HG02885 (cell line): ENCODE data around the gene PRKG1.

Experiments
- ATAC-seq: cut with Tn5 transposase; IDR thresholded peaks from one replicate; pipeline ENCODE4 v1.9.1; 2021; ENCODE audit warnings: mild to moderate bottlenecking; ENCODE audit not compliant: unreplicated experiment, poor library complexity

The PRKG1 gene

GRCh38 chr10:51763746-51764145, 689.5 kb downstream of the PRKG1 start:
- no peak for ATAC-seq

- no peak for ATAC-seq
Observed at GRCh38 chr10:51765284-51765971, 691.1 kb downstream of the PRKG1 start.

- ATAC-seq, result no peak
Observed at GRCh38 chr10:51766423-51767102, 692.3 kb downstream of the PRKG1 start.

- no peak for ATAC-seq
Observed at GRCh38 chr10:51767103-51767763, 692.9 kb downstream of the PRKG1 start.

DNA sequence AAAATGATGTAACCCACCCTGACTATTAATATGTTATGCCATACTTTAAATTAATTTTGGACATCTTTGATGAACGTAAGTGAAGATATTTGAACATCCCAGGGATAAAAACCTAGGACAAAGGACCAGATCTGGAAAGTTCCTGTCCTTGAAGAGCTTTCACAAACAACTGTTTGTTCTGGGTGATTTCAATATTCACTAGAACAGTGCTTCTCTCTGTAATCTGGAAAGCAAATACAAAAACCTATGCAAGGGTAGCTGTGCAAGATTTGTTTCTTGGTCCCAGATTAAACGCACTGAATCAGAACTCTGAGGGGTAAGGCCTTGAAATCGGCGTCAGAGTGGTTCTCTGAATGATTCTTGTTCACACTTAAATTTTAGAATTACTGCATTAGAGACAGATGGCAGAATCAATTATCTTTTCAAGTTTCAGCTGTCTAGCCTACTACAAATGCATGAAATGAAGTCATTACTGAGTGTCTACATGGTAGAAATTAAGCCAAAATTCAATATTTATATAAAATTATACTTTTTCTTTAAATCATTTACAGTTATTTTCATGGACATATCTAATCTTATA, 694.7 kb downstream of the PRKG1 start:
- no peak for ATAC-seq

- ATAC-seq, result no peak
Observed at GRCh38 chr10:51770709-51771108, 696.4 kb downstream of the PRKG1 start.

- no peak for ATAC-seq
Observed at GRCh38 chr10:51772387-51772786, 698.1 kb downstream of the PRKG1 start.

DNA sequence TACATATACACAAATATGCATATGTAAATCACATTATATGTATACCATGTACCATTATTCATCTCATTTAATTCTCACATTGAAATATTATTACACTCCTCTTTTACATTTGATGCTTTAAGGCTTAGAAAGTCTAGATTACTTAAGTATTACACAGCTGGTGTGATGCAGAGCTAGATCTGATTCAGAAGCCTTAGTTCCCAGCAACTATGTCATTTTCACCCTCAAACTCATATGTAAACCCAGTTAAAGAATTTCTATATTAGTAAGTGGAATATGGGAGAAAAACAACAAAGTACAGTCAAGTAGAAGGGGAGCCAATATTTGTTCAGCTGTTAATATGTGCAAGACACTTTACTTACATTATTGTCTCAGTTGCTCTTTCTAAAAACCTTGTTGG, 699.4 kb downstream of the PRKG1 start:
- no peak for ATAC-seq

DNA sequence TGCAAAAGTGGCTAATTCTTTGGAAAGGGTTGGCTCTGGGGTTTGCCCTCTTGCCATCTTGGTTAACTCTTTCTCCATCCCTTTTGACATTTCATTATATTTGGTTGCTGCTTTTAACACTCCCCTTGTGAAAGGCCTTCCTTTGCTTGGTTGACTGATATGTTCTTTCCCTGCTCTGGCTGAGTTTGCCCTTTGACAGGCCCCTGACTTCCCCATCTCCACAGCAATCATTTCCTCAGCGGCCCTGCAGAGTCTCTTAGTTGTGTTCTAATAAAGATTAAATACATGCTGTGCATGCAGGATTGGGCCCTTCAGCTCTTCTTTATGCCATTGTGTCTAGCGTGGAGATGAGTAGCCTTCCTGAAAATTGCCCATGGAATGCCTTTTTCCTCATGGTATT, 709.7 kb downstream of the PRKG1 start:
- no peak for ATAC-seq

DNA sequence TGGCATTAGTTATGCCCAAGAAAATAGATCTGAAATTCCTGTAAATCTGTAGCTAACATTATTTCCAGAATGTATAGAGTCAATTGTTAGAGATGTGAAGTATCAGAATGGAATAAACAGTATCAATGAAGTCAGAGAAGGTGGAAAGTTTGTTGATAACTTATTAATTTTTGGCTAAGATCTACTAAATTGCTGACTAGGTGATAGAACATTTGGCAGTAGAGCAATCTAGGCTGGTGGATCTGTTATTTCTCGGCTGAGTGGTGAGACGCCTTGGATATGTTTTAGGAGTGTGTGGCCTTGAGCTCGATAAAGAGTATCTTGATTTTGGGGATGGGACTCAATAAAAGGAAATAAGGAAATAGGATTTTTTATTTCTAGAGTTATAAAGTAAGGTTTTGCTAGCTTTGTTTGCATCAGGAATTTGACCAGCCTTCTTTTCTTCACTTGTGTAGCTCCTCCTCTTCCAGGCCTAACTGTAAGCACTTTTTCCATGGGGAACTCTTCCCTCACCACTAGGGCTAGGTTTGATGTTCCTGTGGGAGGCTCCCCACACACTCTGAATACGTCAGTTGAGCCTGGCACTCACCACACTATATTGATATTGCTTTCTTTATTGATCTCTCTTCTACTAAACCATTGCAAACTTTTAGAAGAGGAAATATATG, 711.9 kb downstream of the PRKG1 start:
- no peak for ATAC-seq

DNA sequence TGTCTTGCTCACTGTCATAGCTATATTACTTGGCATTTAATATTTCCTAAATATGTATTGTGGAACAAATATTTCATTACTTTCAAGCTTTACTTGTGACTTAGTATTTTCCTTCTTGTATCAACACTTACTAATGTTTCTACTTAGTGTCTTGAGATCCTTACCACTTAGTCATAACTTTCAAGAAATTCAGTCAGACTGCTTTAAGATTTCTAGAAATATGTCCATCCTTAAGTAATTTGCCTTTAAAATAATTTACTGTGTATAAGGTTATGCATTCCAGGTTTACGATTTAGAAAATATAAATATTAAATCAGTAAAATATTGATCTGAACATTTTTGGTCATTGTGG, 712.4 kb downstream of the PRKG1 start:
- no peak for ATAC-seq

DNA sequence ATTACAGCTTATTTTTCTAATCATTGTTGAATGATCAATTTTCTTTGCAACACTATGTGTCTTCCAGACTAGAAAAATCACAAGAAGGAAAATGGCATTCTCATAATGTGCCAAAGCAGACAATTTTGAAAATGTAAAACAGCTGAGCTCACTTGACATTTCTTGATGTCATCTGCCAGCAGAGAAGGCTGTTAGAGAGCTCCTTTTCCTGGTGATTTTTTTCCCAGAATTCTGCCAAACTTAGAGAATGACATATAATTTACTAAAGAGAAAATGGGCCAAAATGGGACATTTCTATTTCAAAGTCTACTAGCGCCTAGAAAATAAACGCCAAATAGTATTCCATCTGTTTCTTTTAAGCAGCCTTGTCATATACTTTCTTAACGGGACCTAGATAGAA, 714.0 kb downstream of the PRKG1 start:
- no peak for ATAC-seq

GRCh38 chr10:51789118-51789517, 714.8 kb downstream of the PRKG1 start:
- ATAC-seq, result no peak

GRCh38 chr10:51789903-51790302, 715.6 kb downstream of the PRKG1 start:
- ATAC-seq, result no peak

GRCh38 chr10:51792678-51793077, 718.4 kb downstream of the PRKG1 start:
- ATAC-seq, result no peak

GRCh38 chr10:51800121-51800520, 725.8 kb downstream of the PRKG1 start:
- no peak for ATAC-seq

DNA sequence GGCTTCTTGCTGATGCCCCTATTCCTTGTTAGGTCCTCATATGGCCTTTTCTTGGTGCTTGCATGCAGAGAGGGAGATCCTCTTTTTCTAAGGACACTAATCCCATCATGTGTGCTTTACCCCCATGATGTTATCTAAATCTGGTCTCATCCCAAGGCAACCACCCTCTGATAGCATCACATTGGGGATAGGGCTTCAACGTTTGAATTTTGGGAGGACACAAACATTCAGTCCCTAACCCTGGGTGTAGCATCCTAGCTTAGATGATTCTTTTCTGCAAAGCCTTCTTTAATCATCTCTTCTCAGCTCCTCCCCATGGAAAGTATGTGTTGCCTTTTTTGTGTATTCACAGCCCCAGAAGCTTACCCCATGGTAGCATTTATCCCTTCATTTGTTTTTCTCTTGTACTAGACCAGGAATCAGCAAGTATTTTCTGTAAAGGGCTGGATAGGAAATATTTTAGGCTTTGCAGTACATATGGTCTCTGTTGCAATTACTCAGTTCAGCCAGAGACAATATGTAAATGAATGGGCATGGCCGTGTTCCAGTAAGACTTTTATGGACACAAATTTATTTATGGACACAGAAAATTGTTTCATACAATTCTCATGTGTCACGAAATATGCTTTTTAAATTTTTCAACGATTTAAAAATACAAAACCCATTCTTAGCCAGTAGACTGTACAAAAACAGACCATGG, 726.6 kb downstream of the PRKG1 start:
- no peak for ATAC-seq

GRCh38 chr10:51802030-51802429, 727.7 kb downstream of the PRKG1 start:
- no peak for ATAC-seq

DNA sequence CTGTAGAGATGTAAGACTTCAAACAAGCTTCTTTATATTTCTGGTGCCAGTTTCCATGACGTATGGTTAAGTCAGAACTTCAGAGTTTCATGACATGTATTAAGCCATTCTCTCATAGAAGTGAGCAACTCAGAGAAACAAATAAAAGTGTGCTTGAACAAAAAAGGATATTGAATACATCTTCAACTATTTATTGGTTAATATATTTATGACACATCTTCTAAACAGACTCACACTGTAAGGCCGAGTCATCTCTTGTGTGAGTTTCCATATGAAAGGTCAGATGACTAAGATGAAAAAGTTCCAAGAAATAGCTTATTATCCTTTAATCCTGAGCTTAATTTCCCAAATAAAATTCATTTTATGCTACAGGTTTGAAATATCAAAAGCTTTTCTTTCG, 730.6 kb downstream of the PRKG1 start:
- ATAC-seq, result no peak
